GM21367 (cell line): ENCODE results near the gene PRRG2.
A peak's percentile ranks its signal among the peaks of the same experiment; 100 is the strongest.

Experiments used
- ATAC-seq: cut with Tn5 transposase; IDR thresholded peaks from one replicate; pipeline ENCODE4 v1.9.1; 2021; ENCODE audit not compliant: unreplicated experiment

The PRRG2 gene

GRCh38 chr19:49587227-49587626 lies 6.1 kb downstream of the PRRG2 start:
- ATAC-seq, result no peak

GRCh38 chr19:49588365-49589122 lies 7.4 kb downstream of the PRRG2 start:
- ATAC-seq, result no peak

DNA sequence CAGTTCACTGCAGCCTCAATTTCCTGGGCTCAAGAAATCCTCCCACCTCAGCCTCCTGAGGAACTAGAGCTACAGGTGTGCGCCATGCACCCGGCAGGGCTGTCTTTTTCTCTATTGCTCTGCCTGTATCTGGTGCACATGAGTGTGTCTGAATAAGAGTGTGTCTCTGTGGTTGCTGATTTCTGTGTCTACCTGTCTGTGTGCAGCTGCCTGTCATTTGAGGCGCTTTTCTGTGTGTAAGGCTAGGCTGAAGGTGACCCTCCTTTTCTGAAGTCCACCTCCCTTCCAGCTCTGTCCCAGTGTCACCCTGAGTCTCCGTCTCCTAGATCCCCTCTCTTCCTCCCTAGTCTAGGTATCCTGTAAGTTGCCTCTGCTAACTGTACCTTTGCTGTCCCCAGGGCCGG lies 8.4 kb downstream of the PRRG2 start:
- ATAC-seq, result no peak

DNA sequence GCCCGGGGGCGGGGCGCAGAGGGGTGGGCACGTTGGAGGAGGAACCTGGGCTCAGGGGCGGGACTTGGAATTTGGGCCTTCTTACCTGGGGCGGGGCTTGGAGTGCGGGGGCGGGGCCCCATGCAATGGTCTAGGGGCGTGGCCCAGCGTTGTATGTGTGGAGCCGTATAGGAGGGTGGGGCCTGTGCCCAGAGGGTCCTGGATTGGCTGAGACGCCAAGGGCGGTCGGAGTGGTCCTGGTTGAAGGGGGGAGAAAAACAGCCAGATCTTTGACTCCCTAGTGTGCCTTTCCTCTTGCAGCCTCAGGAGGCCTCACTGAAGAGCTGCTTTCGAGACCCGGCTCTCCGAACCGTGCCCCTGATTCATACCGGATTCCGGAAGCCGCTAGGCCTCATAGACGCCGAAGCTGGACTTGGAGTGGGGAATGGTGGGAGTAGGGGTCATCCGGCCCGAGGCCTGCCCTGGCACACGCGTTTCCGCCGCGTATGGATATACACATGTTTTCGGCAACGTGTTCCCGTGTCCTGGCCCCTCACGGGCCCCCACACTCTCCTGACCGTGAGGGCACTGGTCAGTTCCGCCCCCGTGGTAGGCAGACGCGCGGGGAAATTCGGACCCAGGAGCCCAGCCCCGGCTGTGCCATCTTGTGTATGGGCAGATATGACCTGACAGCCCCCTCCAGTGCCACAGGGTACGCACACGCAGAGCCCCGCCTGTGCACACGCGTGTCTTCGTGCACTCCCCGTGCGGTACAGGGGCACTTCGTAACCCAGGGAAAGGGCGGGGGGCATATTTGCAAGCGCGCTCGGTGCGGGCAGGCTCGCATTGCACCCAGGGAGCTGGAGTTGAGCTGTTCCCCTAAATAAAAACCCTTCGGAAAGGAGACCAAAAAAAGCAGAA lies 9.2 kb downstream of the PRRG2 start:
- peak; percentile 35 for ATAC-seq

GRCh38 chr19:49590971-49591730 lies 10.0 kb downstream of the PRRG2 start, which contains the start of gene PRR12:
Gene PRR12, plus strand, starts transcription at chr19:49591182. Its CDS starts 473 bp downstream, at chr19:49591655.
- no peak for ATAC-seq

DNA sequence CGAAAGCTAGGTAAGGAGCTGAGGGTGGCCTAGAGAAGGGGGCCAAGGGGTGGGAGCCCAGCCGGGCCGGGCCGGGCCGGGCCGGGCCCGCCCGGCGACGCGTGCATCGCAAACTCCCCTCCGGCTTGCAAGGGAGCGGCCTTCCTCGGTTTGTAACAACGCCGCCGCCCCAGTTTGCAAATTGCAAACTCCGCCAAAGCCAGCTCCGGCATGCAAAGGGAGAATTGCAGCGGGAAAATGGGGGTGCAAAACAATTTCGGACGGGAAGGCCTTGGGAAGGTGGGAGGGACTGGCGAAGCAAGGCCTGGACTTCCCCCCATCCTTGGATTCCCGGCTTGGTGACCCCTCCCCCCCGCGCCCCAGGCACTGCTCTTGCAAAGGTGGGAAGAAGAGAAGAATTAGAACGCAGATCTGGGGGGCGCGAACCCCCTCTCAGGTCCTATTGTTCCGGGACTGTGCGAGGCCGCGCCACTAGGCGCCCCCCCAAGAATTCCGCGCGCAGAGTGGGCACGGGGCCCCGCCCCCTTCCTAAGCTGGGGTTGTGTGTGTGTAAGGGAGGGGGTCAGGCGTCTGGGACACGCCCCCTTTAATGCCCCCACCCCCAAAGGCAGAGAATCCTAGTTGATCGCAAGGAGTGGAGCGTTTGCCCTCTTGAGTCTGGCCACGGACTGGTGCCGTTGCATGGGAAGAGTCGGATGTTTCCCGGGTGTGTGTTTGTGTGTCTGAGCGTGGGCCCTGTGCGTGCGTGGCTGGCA lies 10.8 kb downstream of the PRRG2 start:
- ATAC-seq, result no peak

- ATAC-seq, result no peak
These were observed 11.5 kb downstream of the PRRG2 start for GRCh38 chr19:49592486-49593232.

GRCh38 chr19:49593233-49594113 lies 12.4 kb downstream of the PRRG2 start:
- ATAC-seq, result peak; percentile 38

- no peak for ATAC-seq
These were observed 13.3 kb downstream of the PRRG2 start for GRCh38 chr19:49594157-49594992.

- ATAC-seq, result no peak
These were observed 14.1 kb downstream of the PRRG2 start for GRCh38 chr19:49594993-49595818.

- ATAC-seq, result no peak
These were observed 14.8 kb downstream of the PRRG2 start for GRCh38 chr19:49595819-49596404.

DNA sequence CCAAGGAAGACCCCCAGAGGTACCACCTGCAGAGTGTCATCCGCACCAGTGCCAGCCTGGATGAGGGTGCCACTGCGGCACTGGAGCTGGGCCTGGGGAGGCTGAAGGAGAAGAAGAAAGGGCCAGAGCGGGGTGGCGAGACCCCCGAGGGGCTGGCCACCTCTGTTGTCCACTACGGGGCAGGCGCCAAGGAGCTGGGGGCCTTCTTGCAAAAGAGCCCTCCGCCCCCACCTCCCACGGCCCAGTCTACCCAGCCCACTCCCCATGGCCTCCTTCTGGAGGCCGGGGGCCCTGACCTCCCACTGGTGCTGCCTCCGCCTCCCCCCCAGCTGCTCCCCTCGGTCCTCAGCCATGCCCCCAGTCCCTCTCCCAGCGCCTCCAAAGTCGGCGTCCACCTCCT lies 15.3 kb downstream of the PRRG2 start:
- ATAC-seq, result no peak

DNA sequence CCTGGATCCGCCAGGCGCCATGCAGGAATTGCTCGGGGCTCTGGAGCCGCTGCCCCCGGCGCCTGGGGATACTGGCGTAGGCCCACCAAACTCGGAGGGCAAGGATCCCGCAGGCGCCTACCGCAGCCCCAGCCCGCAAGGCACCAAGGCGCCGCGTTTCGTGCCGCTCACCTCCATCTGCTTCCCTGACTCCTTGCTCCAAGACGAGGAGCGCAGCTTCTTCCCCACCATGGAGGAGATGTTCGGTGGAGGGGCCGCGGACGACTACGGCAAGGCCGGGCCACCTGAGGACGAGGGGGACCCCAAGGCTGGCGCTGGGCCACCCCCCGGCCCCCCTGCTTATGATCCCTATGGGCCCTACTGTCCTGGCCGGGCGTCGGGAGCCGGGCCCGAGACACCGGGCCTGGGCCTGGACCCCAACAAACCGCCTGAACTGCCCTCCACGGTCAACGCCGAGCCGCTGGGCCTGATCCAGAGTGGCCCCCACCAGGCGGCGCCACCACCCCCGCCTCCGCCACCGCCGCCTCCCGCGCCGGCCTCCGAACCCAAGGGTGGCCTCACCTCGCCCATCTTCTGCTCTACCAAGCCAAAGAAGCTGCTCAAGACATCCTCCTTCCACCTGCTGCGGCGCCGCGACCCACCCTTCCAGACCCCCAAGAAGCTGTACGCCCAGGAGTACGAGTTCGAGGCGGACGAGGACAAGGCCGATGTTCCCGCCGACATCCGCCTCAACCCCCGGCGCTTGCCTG lies 16.0 kb downstream of the PRRG2 start:
- ATAC-seq, result no peak

- ATAC-seq, result no peak
These were observed 16.5 kb downstream of the PRRG2 start for GRCh38 chr19:49597703-49597974.

GRCh38 chr19:49599378-49600295 lies 18.5 kb downstream of the PRRG2 start:
- ATAC-seq, result no peak
